ENCODE results near the gene GLRX2.

DNA sequence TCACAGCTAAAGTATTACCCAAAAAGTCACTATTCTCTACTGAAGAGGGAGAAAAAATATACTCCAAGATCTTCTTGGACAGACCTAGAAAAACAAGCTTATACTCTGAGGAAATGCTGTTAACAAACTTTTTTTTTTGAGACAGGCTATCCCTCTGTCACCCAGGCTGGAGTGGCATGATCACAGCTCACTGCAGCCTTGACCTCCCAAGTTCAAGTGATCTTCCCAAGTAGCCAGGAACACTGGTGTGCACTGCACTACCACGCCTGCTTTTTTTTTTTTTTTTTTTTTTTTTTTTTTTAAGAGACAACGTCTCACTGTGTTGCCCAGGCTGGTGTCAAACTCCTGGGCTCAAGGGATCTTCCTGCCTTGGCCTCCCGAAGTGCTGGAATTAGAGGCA, 17.3 kb downstream of the GLRX2 start:
- TF ChIP-seq, protein P1, sequence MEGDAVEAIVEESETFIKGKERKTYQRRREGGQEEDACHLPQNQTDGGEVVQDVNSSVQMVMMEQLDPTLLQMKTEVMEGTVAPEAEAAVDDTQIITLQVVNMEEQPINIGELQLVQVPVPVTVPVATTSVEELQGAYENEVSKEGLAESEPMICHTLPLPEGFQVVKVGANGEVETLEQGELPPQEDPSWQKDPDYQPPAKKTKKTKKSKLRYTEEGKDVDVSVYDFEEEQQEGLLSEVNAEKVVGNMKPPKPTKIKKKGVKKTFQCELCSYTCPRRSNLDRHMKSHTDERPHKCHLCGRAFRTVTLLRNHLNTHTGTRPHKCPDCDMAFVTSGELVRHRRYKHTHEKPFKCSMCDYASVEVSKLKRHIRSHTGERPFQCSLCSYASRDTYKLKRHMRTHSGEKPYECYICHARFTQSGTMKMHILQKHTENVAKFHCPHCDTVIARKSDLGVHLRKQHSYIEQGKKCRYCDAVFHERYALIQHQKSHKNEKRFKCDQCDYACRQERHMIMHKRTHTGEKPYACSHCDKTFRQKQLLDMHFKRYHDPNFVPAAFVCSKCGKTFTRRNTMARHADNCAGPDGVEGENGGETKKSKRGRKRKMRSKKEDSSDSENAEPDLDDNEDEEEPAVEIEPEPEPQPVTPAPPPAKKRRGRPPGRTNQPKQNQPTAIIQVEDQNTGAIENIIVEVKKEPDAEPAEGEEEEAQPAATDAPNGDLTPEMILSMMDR (IDR thresholded peaks at IDR 0.05), result no peak
- no peak for TF ChIP-seq POLR2A (IDR thresholded peaks at IDR 0.05)
